Measurements from ENCODE around the gene CA5B. TPM values are rescaled to one million over a fixed set of nuclear protein-coding genes. Genes with fewer than 3 reads are reported as not detected.

CA5B gene
- total and polyA plus RNA-seq, 2 donors (not counting 1 experiment from before 2014, with no cell fraction given) = 17.2 to 25.1 TPM

- H3K4me1 Mint-ChIP-seq = no peaks in the 10 kb centered on the region
- no peaks in the 10 kb centered on the region for H3K9me3 ChIP-seq (ENCODE audit: control extremely low read depth in 1 of 3, control insufficient read depth in 2 of 3, insufficient read depth in 1 of 3, low read length in 2 of 3)
- ChIA-PET POLR2A (no interaction called here), CTCF (no interaction called here)
- H3K27me3 ChIP-seq (replicated peaks in 1 of 4; ENCODE audit: control extremely low read depth in 1 of 4, control insufficient read depth in 3 of 4, insufficient read depth in 4 of 4, low read length in 3 of 4) = no peaks in the 10 kb centered on the region
- H3K79me2 ChIP-seq (ENCODE audit: control insufficient read depth, insufficient read depth, low read length) = no peaks in the 10 kb centered on the region
- H3K27ac ChIP-seq (ENCODE audit: low read length in 2 of 2) = peak overlapping the region in 1 of 2 donors; percentile 2
- no peaks in the 10 kb centered on the region for H4K20me1 ChIP-seq (ENCODE audit: control insufficient read depth, insufficient read depth, low read length, poor library complexity, severe bottlenecking)
- no peak overlapping the region for H3K4me3 Mint-ChIP-seq
- H3K4me1 ChIP-seq (ENCODE audit: control insufficient read depth in 2 of 2, insufficient read depth in 2 of 2, low read length in 2 of 2) = no peaks in the 10 kb centered on the region
- H3K27me3 Mint-ChIP-seq = no peaks in the 10 kb centered on the region
- WGBS (ENCODE audit: insufficient coverage) = 100% methylated on average over 4 of the region's 14 CpGs
- no peak for TF ChIP-seq EZH2 (IDR thresholded peaks at IDR 0.05; ENCODE audit: borderline replicate concordance, insufficient read depth, low read depth, low read length, poor library complexity, severe bottlenecking)
- TF ChIP-seq CTCF (IDR thresholded peaks at IDR 0.05) = no peak
- DNase-seq = no peak
- no peak overlapping the region for H3K4me3 ChIP-seq (ENCODE audit: control extremely low read depth in 1 of 5, extremely low read depth in 1 of 5, insufficient read depth in 1 of 5, low read depth in 2 of 5, low read length in 4 of 5)
- H3K36me3 ChIP-seq (replicated peaks in 1 of 2; ENCODE audit: control extremely low read depth in 1 of 2, control insufficient read depth in 1 of 2, extremely low read depth in 1 of 2, insufficient read depth in 2 of 2, low read length in 1 of 2) = peaks cover 1 to 47% of the 10 kb centered on the region in 2 experiments
- H2AFZ ChIP-seq (ENCODE audit: insufficient read depth, low read depth, low read length, poor library complexity, severe bottlenecking) = no peak overlapping the region
- no peak for ATAC-seq (ENCODE audit: low read depth)
- H3K9me3 Mint-ChIP-seq (ENCODE audit: insufficient read depth) = no peaks in the 10 kb centered on the region
- H3K9ac ChIP-seq (ENCODE audit: low read length) = no peak overlapping the region
- no peak overlapping the region for H3K27ac Mint-ChIP-seq
- intact Hi-C loops (cut with micrococcal nuclease) = no loop called here
- H3K4me2 ChIP-seq (replicated peaks; ENCODE audit: low read depth, low read length, poor library complexity, severe bottlenecking) = no peak overlapping the region
These were observed 82.3 kb downstream of the CA5B start for GRCh38 chrX:15820106-15821073.

GRCh38 chrX:15822922-15823321 lies 84.9 kb downstream of the CA5B start:
- peaks cover 1 to 31% of the 10 kb centered on the region in 2 experiments for H3K36me3 ChIP-seq (replicated peaks in 1 of 2; ENCODE audit: control extremely low read depth in 1 of 2, control insufficient read depth in 1 of 2, extremely low read depth in 1 of 2, insufficient read depth in 2 of 2, low read length in 1 of 2)
- H3K27ac Mint-ChIP-seq = no peak overlapping the region
- H3K79me2 ChIP-seq (ENCODE audit: control insufficient read depth, insufficient read depth, low read length) = no peaks in the 10 kb centered on the region
- H3K4me1 ChIP-seq (ENCODE audit: control insufficient read depth in 2 of 2, insufficient read depth in 2 of 2, low read length in 2 of 2) = no peaks in the 10 kb centered on the region
- no peaks in the 10 kb centered on the region for H3K27me3 ChIP-seq (replicated peaks in 1 of 4; ENCODE audit: control extremely low read depth in 1 of 4, control insufficient read depth in 3 of 4, insufficient read depth in 4 of 4, low read length in 3 of 4)
- ChIA-PET POLR2A (interaction anchor here (0.6 kb wide), 1 partner anchor 890 kb away, joined by 5 read pairs; the partner anchor contains the start of gene CTPS2), CTCF (no interaction called here)
- no peaks in the 10 kb centered on the region for H3K27me3 Mint-ChIP-seq
- no peak overlapping the region for H3K4me3 ChIP-seq (ENCODE audit: control extremely low read depth in 1 of 5, extremely low read depth in 1 of 5, insufficient read depth in 1 of 5, low read depth in 2 of 5, low read length in 4 of 5)
- no peaks in the 10 kb centered on the region for H3K9me3 Mint-ChIP-seq (ENCODE audit: insufficient read depth)
- intact Hi-C loops (cut with micrococcal nuclease) = no loop called here
- no peak overlapping the region for H3K9ac ChIP-seq (ENCODE audit: low read length)
- no peak overlapping the region for H2AFZ ChIP-seq (ENCODE audit: insufficient read depth, low read depth, low read length, poor library complexity, severe bottlenecking)
- H3K4me3 Mint-ChIP-seq = no peak overlapping the region
- H3K9me3 ChIP-seq (ENCODE audit: control extremely low read depth in 1 of 3, control insufficient read depth in 2 of 3, insufficient read depth in 1 of 3, low read length in 2 of 3) = no peaks in the 10 kb centered on the region
- ATAC-seq (ENCODE audit: low read depth) (no peak), DNase-seq (no peak)
- no peak for TF ChIP-seq CTCF (IDR thresholded peaks at IDR 0.05)
- H3K4me1 Mint-ChIP-seq = no peaks in the 10 kb centered on the region
- 94% methylated on average over 5 of the region's 23 CpGs for WGBS (ENCODE audit: insufficient coverage)
- no peaks in the 10 kb centered on the region for H4K20me1 ChIP-seq (ENCODE audit: control insufficient read depth, insufficient read depth, low read length, poor library complexity, severe bottlenecking)
- H3K27ac ChIP-seq (ENCODE audit: low read length in 2 of 2) = no peak overlapping the region
- H3K4me2 ChIP-seq (replicated peaks; ENCODE audit: low read depth, low read length, poor library complexity, severe bottlenecking) = no peak overlapping the region
